ENCODE results near the gene FAM219A.

FAM219A gene

GRCh38 chr9:34412336-34412735 lies 46.0 kb downstream of the FAM219A start:
- TF ChIP-seq CTCF (conservative IDR thresholded peaks at IDR 0.05): no peak
- no peak for TF ChIP-seq ZFX (IDR thresholded peaks at IDR 0.05)
- H3K27ac ChIP-seq: no peak overlapping the region

GRCh38 chr9:34409154-34409553 lies 49.2 kb downstream of the FAM219A start:
- TF ChIP-seq ZFX (IDR thresholded peaks at IDR 0.05) (no peak), CTCF (conservative IDR thresholded peaks at IDR 0.05) (no peak)
- no peak overlapping the region for H3K27ac ChIP-seq

- no peak overlapping the region for H3K27ac ChIP-seq
Observed at GRCh38 chr9:34408173-34408572, 50.2 kb downstream of the FAM219A start.

GRCh38 chr9:34406219-34406618 lies 52.2 kb downstream of the FAM219A start:
- TF ChIP-seq ZFX (IDR thresholded peaks at IDR 0.05): no peak
- TF ChIP-seq CTCF (conservative IDR thresholded peaks at IDR 0.05): no peak
- H3K27ac ChIP-seq: no peak overlapping the region

More at GRCh38 chr9:34408173-34408572, 50.2 kb downstream of the FAM219A start:
- TF ChIP-seq CTCF (conservative IDR thresholded peaks at IDR 0.05) (no peak), ZFX (IDR thresholded peaks at IDR 0.05) (no peak)

- TF ChIP-seq CTCF (conservative IDR thresholded peaks at IDR 0.05) (no peak), ZFX (IDR thresholded peaks at IDR 0.05) (no peak)
- H3K27ac ChIP-seq: no peak overlapping the region
Observed at GRCh38 chr9:34405719-34406118, 52.7 kb downstream of the FAM219A start.

GRCh38 chr9:34403554-34404380 lies 54.6 kb downstream of the FAM219A start:
- no peak for TF ChIP-seq ZFX (IDR thresholded peaks at IDR 0.05)
- TF ChIP-seq CTCF (conservative IDR thresholded peaks at IDR 0.05): peak; percentile 96
- no peak overlapping the region for H3K27ac ChIP-seq

GRCh38 chr9:34400686-34401602 lies 57.4 kb downstream of the FAM219A start:
- H3K27ac ChIP-seq: no peak overlapping the region
- TF ChIP-seq ZFX (IDR thresholded peaks at IDR 0.05) (no peak), CTCF (conservative IDR thresholded peaks at IDR 0.05) (no peak)

Data from C4-2B (cell line).